ENCODE measurements around the gene CHFR. TPM values are rescaled to one million over a fixed set of nuclear protein-coding genes. Genes with fewer than 3 reads are reported as not detected.
"Not testable (repeated sequence)": the region's sequence is repeated elsewhere in the genome, so short reads cannot be mapped to it uniquely, and the experiment has no call there.

Gene CHFR
- total RNA-seq, 1 experiment from 2014 or later = 49.5 TPM

GRCh38 chr12:132921685-132922084 lies 34.3 kb upstream of the CHFR start:
- Mint-ChIP-seq H3K9me3 (ENCODE audit: low read depth, unreplicated experiment) (peaks cover 42% of the 10 kb centered on the region), H3K27ac (ENCODE audit: unreplicated experiment) (no peak overlapping the region), H3K36me3 (ENCODE audit: insufficient read depth, unreplicated experiment) (peaks cover 27% of the 10 kb centered on the region), H3K4me3 (ENCODE audit: low read depth, unreplicated experiment) (no peak overlapping the region), H3K4me1 (ENCODE audit: low read depth, unreplicated experiment) (no peaks in the 10 kb centered on the region), H3K27me3 (ENCODE audit: unreplicated experiment) (no peaks in the 10 kb centered on the region)
- no peak for DNase-seq
- CTCF ChIA-PET = no interaction called here
- BruUV-seq (replicated peaks) = no TSS peak
- intact Hi-C loops (cut with micrococcal nuclease; ENCODE audit: unreplicated experiment) = no loop called here
- TF ChIP-seq CTCF (IDR thresholded peaks at IDR 0.05; ENCODE audit: unreplicated experiment) = peak; percentile 31

GRCh38 chr12:132918680-132919079 lies 31.3 kb upstream of the CHFR start:
- no TSS peak for BruUV-seq (replicated peaks)
- Mint-ChIP-seq H3K27ac (ENCODE audit: unreplicated experiment) (no peak overlapping the region), H3K27me3 (ENCODE audit: unreplicated experiment) (no peaks in the 10 kb centered on the region), H3K4me1 (ENCODE audit: low read depth, unreplicated experiment) (no peaks in the 10 kb centered on the region), H3K36me3 (ENCODE audit: insufficient read depth, unreplicated experiment) (peaks cover 19% of the 10 kb centered on the region), H3K4me3 (ENCODE audit: low read depth, unreplicated experiment) (no peak overlapping the region), H3K9me3 (ENCODE audit: low read depth, unreplicated experiment) (peaks cover 34% of the 10 kb centered on the region)
- CTCF ChIA-PET = no interaction called here
- no peak for DNase-seq
- TF ChIP-seq CTCF (IDR thresholded peaks at IDR 0.05; ENCODE audit: unreplicated experiment) = no peak
- intact Hi-C loops (cut with micrococcal nuclease; ENCODE audit: unreplicated experiment) = no loop called here

GRCh38 chr12:132909030-132909368 lies 21.6 kb upstream of the CHFR start:
- no peak for DNase-seq
- CTCF ChIA-PET = no interaction called here
- Mint-ChIP-seq H3K9me3 (ENCODE audit: low read depth, unreplicated experiment) (peaks cover 23% of the 10 kb centered on the region), H3K4me1 (ENCODE audit: low read depth, unreplicated experiment) (no peaks in the 10 kb centered on the region), H3K36me3 (ENCODE audit: insufficient read depth, unreplicated experiment) (no peaks in the 10 kb centered on the region), H3K27ac (ENCODE audit: unreplicated experiment) (no peak overlapping the region), H3K27me3 (ENCODE audit: unreplicated experiment) (no peaks in the 10 kb centered on the region), H3K4me3 (ENCODE audit: low read depth, unreplicated experiment) (no peak overlapping the region)
- BruUV-seq (replicated peaks) = no TSS peak
- TF ChIP-seq CTCF (IDR thresholded peaks at IDR 0.05; ENCODE audit: unreplicated experiment) = no peak
- intact Hi-C loops (cut with micrococcal nuclease; ENCODE audit: unreplicated experiment) = no loop called here

- H3K9me3 Mint-ChIP-seq (ENCODE audit: low read depth, unreplicated experiment) = peaks cover 20% of the 10 kb centered on the region
- no peak overlapping the region for H3K27ac Mint-ChIP-seq (ENCODE audit: unreplicated experiment)
- intact Hi-C loops (cut with micrococcal nuclease; ENCODE audit: unreplicated experiment) = no loop called here
- H3K36me3 Mint-ChIP-seq (ENCODE audit: insufficient read depth, unreplicated experiment) = no peaks in the 10 kb centered on the region
- CTCF ChIA-PET = no interaction called here
- no peak for TF ChIP-seq CTCF (IDR thresholded peaks at IDR 0.05; ENCODE audit: unreplicated experiment)
- H3K4me1 Mint-ChIP-seq (ENCODE audit: low read depth, unreplicated experiment) = no peaks in the 10 kb centered on the region
- H3K27me3 Mint-ChIP-seq (ENCODE audit: unreplicated experiment) = no peaks in the 10 kb centered on the region
- no peak for DNase-seq
- BruUV-seq (replicated peaks) = no TSS peak
- no peak overlapping the region for H3K4me3 Mint-ChIP-seq (ENCODE audit: low read depth, unreplicated experiment)
Measured at GRCh38 chr12:132908145-132909029, 21.0 kb upstream of the CHFR start.

- H3K27me3 Mint-ChIP-seq (ENCODE audit: unreplicated experiment); BruUV-seq (replicated peaks); DNase-seq; H3K4me3 Mint-ChIP-seq (ENCODE audit: low read depth, unreplicated experiment); H3K36me3 Mint-ChIP-seq (ENCODE audit: insufficient read depth, unreplicated experiment); intact Hi-C loops (cut with micrococcal nuclease; ENCODE audit: unreplicated experiment); H3K27ac Mint-ChIP-seq (ENCODE audit: unreplicated experiment); H3K4me1 Mint-ChIP-seq (ENCODE audit: low read depth, unreplicated experiment): not testable (repeated sequence)
- CTCF ChIA-PET = interaction anchor here (0.6 kb wide), 1 partner anchor 44 kb away, joined by 3 read pairs; no protein-coding TSS in a partner anchor
- H3K9me3 Mint-ChIP-seq (ENCODE audit: low read depth, unreplicated experiment) = peaks cover 22% of the 10 kb centered on the region
Measured at GRCh38 chr12:132907789-132908144, 20.4 kb upstream of the CHFR start.

All from Calu3 (cell line).